SK-N-SH (cell line): ENCODE data around the gene BUD23.

Experiments
- CTCF ChIP-seq: fragments of 200-600 bp; sonication (generic); IDR thresholded peaks from 2 replicates; pipeline ENCODE4 v1.6.1; 2017; ENCODE audit warnings: antibody characterized with exemption, mild to moderate bottlenecking, moderate library complexity
- FOXJ3 ChIP-seq: sonication (generic); formaldehyde crosslinking; IDR thresholded peaks from 2 replicates; pipeline ENCODE4 v1.5.1; 2020; ENCODE audit warnings: mild to moderate bottlenecking, missing genetic modification reagents
- IRF3 ChIP-seq: fragments of 150-350 bp; IDR thresholded peaks from 2 replicates; pipeline ENCODE4 v1.6.1; 2016; ENCODE audit warnings: mild to moderate bottlenecking, low read depth, low read length
- MAX ChIP-seq: IDR thresholded peaks from 2 replicates; pipeline ENCODE4 v1.4.0; 2012; ENCODE audit warnings: low read depth
- NFIC ChIP-seq: IDR thresholded peaks from 2 replicates; pipeline ENCODE4 v1.4.0; 2012; ENCODE audit warnings: borderline replicate concordance
- PBX3 ChIP-seq: IDR thresholded peaks from 2 replicates; pipeline ENCODE4; 2012
- TAF1 ChIP-seq: IDR thresholded peaks from 2 replicates; pipeline ENCODE4 v1.6.1; 2012; ENCODE audit warnings: low read depth, mild to moderate bottlenecking, low read length, moderate library complexity, borderline replicate concordance

DNA sequence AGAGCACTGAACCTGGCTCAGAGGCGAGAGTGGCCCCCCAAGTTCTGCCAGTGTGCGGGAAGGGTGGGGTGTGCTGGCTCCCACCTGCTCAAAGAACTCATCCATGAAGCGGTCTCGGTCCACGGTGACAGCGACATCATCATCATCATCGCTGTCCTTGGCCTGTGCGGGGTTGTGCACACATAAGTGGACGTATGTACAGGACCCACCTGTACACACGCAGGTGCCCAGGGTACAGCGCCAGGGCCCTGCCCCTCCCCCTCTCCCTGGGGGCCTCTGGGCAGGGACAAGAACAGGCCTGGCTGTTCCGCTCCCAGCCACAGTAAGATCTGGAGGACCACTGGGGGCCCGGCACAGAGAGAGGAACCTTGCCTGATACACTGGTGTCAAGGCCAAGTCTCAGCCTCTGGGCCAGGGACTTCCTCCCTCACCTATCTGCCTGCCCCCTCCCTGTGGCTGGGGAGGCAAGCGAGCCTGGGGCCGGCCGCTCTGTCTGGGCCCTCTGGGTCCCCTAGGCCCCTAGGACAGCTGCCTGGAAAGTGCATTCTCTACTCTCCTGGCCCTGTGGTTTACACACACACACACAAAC, 25.7 kb downstream of the BUD23 start:
- TF ChIP-seq TAF1 (no peak), IRF3 (no peak), FOXJ3 (no peak), NFIC (no peak), CTCF (no peak), MAX (no peak), PBX3 (no peak)
